Gastrocnemius medialis (tissue), 4 donors: ENCODE results near the gene TAOK3. TPM values are rescaled to one million over a fixed set of nuclear protein-coding genes. Genes with fewer than 3 reads are reported as not detected.
"Not testable (repeated sequence)": the region's sequence is repeated elsewhere in the genome, so short reads cannot be mapped to it uniquely, and the experiment has no call there.

Experiments
- ATAC-seq, 2 donors: fragments of 150-250 bp; one replicate each; pipeline ENCODE4 v1.9.1; 2016
- DNase-seq, 2 donors: peaks; one replicate each; pipeline ENCODE4 v3.0.0-alpha.2; 2019
- H3K27ac ChIP-seq, 4 donors: fragments of 200-600 bp; sonication (generic); 1 replicate in 1 of 4; 2 replicates in 3 of 4; pipeline ENCODE4 v1.5.1; 2016 to 2018; ENCODE audit warnings: mild to moderate bottlenecking in 2 of 4, moderate library complexity in 1 of 4
- H3K27me3 ChIP-seq, 3 donors: fragments of 200-600 bp; sonication (generic) in 2 of 3; 1 replicate in 1 of 3; 2 replicates in 2 of 3; pipeline versions ENCODE4 v1.5.1 to v1.6.0; 2016 to 2019; ENCODE audit warnings: mild to moderate bottlenecking in 1 of 3, moderate library complexity in 1 of 3
- H3K36me3 ChIP-seq, 2 donors: fragments of 200-600 bp; sonication (generic) in 1 of 2; one replicate each; pipeline ENCODE4 v1.5.1; 2017 to 2018
- H3K4me1 ChIP-seq, 2 donors: fragments of 200-600 bp; sonication (generic) in 1 of 2; one replicate each; pipeline ENCODE4 v1.5.1; 2016 to 2017; ENCODE audit warnings: mild to moderate bottlenecking in 2 of 2
- H3K4me3 ChIP-seq, 4 donors: fragments of 200-600 bp; sonication (generic) in 3 of 4; 1 replicate in 1 of 4; 2 replicates in 3 of 4; pipeline ENCODE4 v1.5.1; 2016 to 2019; ENCODE audit warnings: mild to moderate bottlenecking in 2 of 4
- H3K9me3 ChIP-seq, 3 donors: fragments of 200-600 bp; sonication (generic) in 2 of 3; 1 replicate in 1 of 3; 2 replicates in 2 of 3; pipeline ENCODE4 v1.5.1; 2016 to 2019
- CTCF ChIP-seq, 5 experiments: fragments of 450-650 bp in 3 of 5; fragments of 200-600 bp in 2 of 5; sonication (generic) in 2 of 5; IDR thresholded peaks in 4 of 5; conservative IDR thresholded peaks in 1 of 5; 1 replicate in 4 of 5; 2 replicates in 1 of 5; pipeline ENCODE4 v1.5.1; 2016 to 2019; ENCODE audit warnings: antibody characterized with exemption in 5 of 5, mild to moderate bottlenecking in 3 of 5, moderate library complexity in 3 of 5
- POLR2A ChIP-seq, 2 donors: fragments of 450-650 bp; IDR thresholded peaks; one replicate each; pipeline ENCODE4 v1.6.1; 2017; ENCODE audit warnings: antibody characterized with exemption in 2 of 2, mild to moderate bottlenecking in 2 of 2, moderate library complexity in 2 of 2
- in situ Hi-C, 4 donors: fragments of 200-750 bp; cut with MboI; loops; one replicate each; pipeline versions ENCODE4 v1.15.0 to v1.8.0; 2017; ENCODE audit warnings: low sequenced_read_pairs in 4 of 4
- intact Hi-C: fragments of 100-400 bp; cut with DNase I; formaldehyde crosslinking; loops from one replicate; pipeline ENCODE4 v1.15.1; 2023; ENCODE audit warnings: low total_unique reads
- total RNA-seq, 4 donors: library from RNA; depleted of rRNA; stranded (reverse); fragments of >200 nt; gene quantifications; one replicate each; pipeline versions ENCODE4 v1.1.0 to v1.2.3, GENCODE V29; 2016

TAOK3 gene
- total RNA-seq, 4 donors from 2014 or later = 13.5 to 24.5 (median 15.1) TPM

- H3K36me3 ChIP-seq = no peaks in the 10 kb centered on the region
- ATAC-seq (no peak), DNase-seq (no peak)
- no peaks in the 10 kb centered on the region for H3K27me3 ChIP-seq
- no peak for TF ChIP-seq POLR2A (IDR thresholded peaks at IDR 0.05)
- no peak for TF ChIP-seq CTCF (IDR thresholded peaks at IDR 0.05 in 4 of 5, conservative IDR thresholded peaks at IDR 0.05 in 1 of 5)
- H3K4me1 ChIP-seq = peaks cover 0 to 7% of the 10 kb centered on the region in 2 donors
- H3K27ac ChIP-seq = no peak overlapping the region
- in situ Hi-C loops (no loop called here), intact Hi-C loops (no loop called here)
- H3K4me3 ChIP-seq = no peak overlapping the region
- H3K9me3 ChIP-seq = no peaks in the 10 kb centered on the region
These were observed 84.5 kb downstream of the TAOK3 start for GRCh38 chr12:118288174-118288573.

- no peak overlapping the region for H3K27ac ChIP-seq
- no peaks in the 10 kb centered on the region for H3K36me3 ChIP-seq
- intact Hi-C loops (no loop called here), in situ Hi-C loops (no loop called here)
- peaks cover 0 to 12% of the 10 kb centered on the region in 2 donors for H3K4me1 ChIP-seq
- ATAC-seq = no peak
- no peak for TF ChIP-seq POLR2A (IDR thresholded peaks at IDR 0.05)
- no peak for TF ChIP-seq CTCF (IDR thresholded peaks at IDR 0.05 in 4 of 5, conservative IDR thresholded peaks at IDR 0.05 in 1 of 5)
- H3K4me3 ChIP-seq = no peak overlapping the region
- no peak for DNase-seq
- H3K27me3 ChIP-seq = no peaks in the 10 kb centered on the region
- H3K9me3 ChIP-seq = no peaks in the 10 kb centered on the region
These were observed 85.0 kb downstream of the TAOK3 start for GRCh38 chr12:118287728-118288127.

GRCh38 chr12:118282767-118283166, 89.9 kb downstream of the TAOK3 start:
- in situ Hi-C loops = no loop called here
- Histone ChIP-seq H3K27me3 (no peaks in the 10 kb centered on the region), H3K9me3 (no peaks in the 10 kb centered on the region), H3K36me3 (no peaks in the 10 kb centered on the region), H3K4me1 (peaks cover 0 to 14% of the 10 kb centered on the region in 2 donors), H3K27ac (no peak overlapping the region), H3K4me3 (no peak overlapping the region)
- no peak for TF ChIP-seq POLR2A (IDR thresholded peaks at IDR 0.05)
- no peak for TF ChIP-seq CTCF (IDR thresholded peaks at IDR 0.05 in 4 of 5, conservative IDR thresholded peaks at IDR 0.05 in 1 of 5)
- DNase-seq (no peak), ATAC-seq (no peak)
- intact Hi-C loops = no loop called here

GRCh38 chr12:118278288-118278687, 94.4 kb downstream of the TAOK3 start:
- H3K27ac ChIP-seq, H3K36me3 ChIP-seq, H3K27me3 ChIP-seq, DNase-seq, H3K9me3 ChIP-seq, H3K4me3 ChIP-seq, ATAC-seq, intact Hi-C loops, in situ Hi-C loops: not testable (repeated sequence)
- peaks cover 0 to 11% of the 10 kb centered on the region in 2 donors for H3K4me1 ChIP-seq

- intact Hi-C loops = no loop called here
These were observed 98.6 kb downstream of the TAOK3 start for GRCh38 chr12:118274066-118274465.

More at GRCh38 chr12:118274066-118274465, 98.6 kb downstream of the TAOK3 start:
- H3K4me3 ChIP-seq = no peak overlapping the region
- H3K4me1 ChIP-seq = peaks cover 0 to 4% of the 10 kb centered on the region in 2 donors
- no peaks in the 10 kb centered on the region for H3K9me3 ChIP-seq
- no peak for TF ChIP-seq CTCF (IDR thresholded peaks at IDR 0.05 in 4 of 5, conservative IDR thresholded peaks at IDR 0.05 in 1 of 5)
- TF ChIP-seq POLR2A (IDR thresholded peaks at IDR 0.05) = no peak
- no peak for DNase-seq
- no peaks in the 10 kb centered on the region for H3K27me3 ChIP-seq
- no peak for ATAC-seq
- H3K36me3 ChIP-seq = no peaks in the 10 kb centered on the region
- in situ Hi-C loops = no loop called here
- no peak overlapping the region for H3K27ac ChIP-seq
